ENCODE data around the gene ZNF530.

- TF ChIP-seq CTCF (IDR thresholded peaks at IDR 0.05 in 4 of 5, conservative IDR thresholded peaks at IDR 0.05 in 1 of 5) (no peak), POLR2A (IDR thresholded peaks at IDR 0.05) (no peak)
Observed at GRCh38 chr19:57566396-57567265, 33.1 kb upstream of the ZNF530 start.

All from gastrocnemius medialis (tissue), 4 donors.